ENCODE measurements around the gene ZRANB3. TPM values are rescaled to one million over a fixed set of nuclear protein-coding genes. Genes with fewer than 3 reads are reported as not detected.

Gene ZRANB3
- total and polyA plus RNA-seq, 4 donors, result 2.5 to 7.2 (median 4.1) TPM

DNA sequence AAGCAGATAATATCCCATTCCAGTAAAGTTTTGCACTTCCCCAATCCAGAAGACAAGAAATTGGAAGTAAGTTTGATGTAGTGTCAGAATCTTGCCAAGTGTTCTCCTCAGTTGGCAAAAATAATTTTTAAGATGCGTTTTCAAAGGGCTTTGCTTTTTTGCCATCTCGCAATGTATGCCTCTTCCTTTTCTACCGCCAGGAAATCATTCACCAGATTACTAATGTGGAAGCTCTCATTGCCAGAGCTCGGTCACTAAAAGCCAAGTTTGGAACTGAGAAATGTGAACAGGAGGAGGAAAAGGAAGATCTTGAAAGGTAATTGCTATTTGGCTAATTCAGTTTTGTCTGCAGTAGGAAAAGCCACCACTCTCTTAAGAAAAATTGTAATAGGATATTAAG is 368.2 kb downstream of the ZRANB3 start:
- H3K9me3 ChIP-seq (ENCODE audit: control insufficient read depth in 4 of 4, low read length in 3 of 4), result no peaks in the 10 kb centered on the region
- H3K4me1 ChIP-seq (ENCODE audit: control insufficient read depth in 4 of 4, insufficient read depth in 4 of 4, low read length in 3 of 4), result no peaks in the 10 kb centered on the region
- no peak overlapping the region for H3K4me3 ChIP-seq (ENCODE audit: low read depth in 1 of 3, low read length in 3 of 3)
- H3K9ac ChIP-seq (ENCODE audit: low read depth in 1 of 2, low read length in 2 of 2), result no peak overlapping the region
- DNase-seq (ENCODE audit: low spot score), result no peak
- no peaks in the 10 kb centered on the region for H3K27me3 ChIP-seq (ENCODE audit: control insufficient read depth in 4 of 4, insufficient read depth in 4 of 4, low read length in 3 of 4)
- WGBS, result 88% methylated on average over 4 of the region's 4 CpGs
- H3K27ac ChIP-seq (ENCODE audit: low read depth in 1 of 2, low read length in 2 of 2), result no peak overlapping the region
- H3K36me3 ChIP-seq (ENCODE audit: control insufficient read depth in 4 of 4, insufficient read depth in 3 of 4, low read depth in 1 of 4, low read length in 3 of 4), result peaks cover 0 to 40% (median 30%) of the 10 kb centered on the region in 4 donors
- TF ChIP-seq NR2F2 (IDR thresholded peaks at IDR 0.05) (no peak), GABPA (IDR thresholded peaks at IDR 0.05 in 1 of 2, conservative IDR thresholded peaks at IDR 0.05 in 1 of 2) (no peak)

- 96% methylated on average over 5 of the region's 5 CpGs for WGBS
- Histone ChIP-seq H3K9ac (ENCODE audit: low read depth in 1 of 2, low read length in 2 of 2) (no peak overlapping the region), H3K9me3 (ENCODE audit: control insufficient read depth in 4 of 4, low read length in 3 of 4) (no peaks in the 10 kb centered on the region), H3K27ac (ENCODE audit: low read depth in 1 of 2, low read length in 2 of 2) (no peak overlapping the region), H3K4me1 (ENCODE audit: control insufficient read depth in 4 of 4, insufficient read depth in 4 of 4, low read length in 3 of 4) (no peaks in the 10 kb centered on the region), H3K27me3 (ENCODE audit: control insufficient read depth in 4 of 4, insufficient read depth in 4 of 4, low read length in 3 of 4) (no peaks in the 10 kb centered on the region), H3K4me3 (ENCODE audit: low read depth in 1 of 3, low read length in 3 of 3) (no peak overlapping the region), H3K36me3 (ENCODE audit: control insufficient read depth in 4 of 4, insufficient read depth in 3 of 4, low read depth in 1 of 4, low read length in 3 of 4) (peaks cover 0 to 38% (median 29%) of the 10 kb centered on the region in 4 donors)
- DNase-seq (ENCODE audit: low spot score), result no peak
- TF ChIP-seq RAD21 (IDR thresholded peaks at IDR 0.05) (no peak), RXRA (IDR thresholded peaks at IDR 0.05) (no peak), HNF4G (IDR thresholded peaks at IDR 0.05) (no peak), EGR1 (IDR thresholded peaks at IDR 0.05; ENCODE audit: low read depth in 2 of 2) (no peak), SP1 (IDR thresholded peaks at IDR 0.05) (no peak)
- TF ChIP-seq, protein P1, sequence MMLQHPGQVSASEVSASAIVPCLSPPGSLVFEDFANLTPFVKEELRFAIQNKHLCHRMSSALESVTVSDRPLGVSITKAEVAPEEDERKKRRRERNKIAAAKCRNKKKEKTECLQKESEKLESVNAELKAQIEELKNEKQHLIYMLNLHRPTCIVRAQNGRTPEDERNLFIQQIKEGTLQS (IDR thresholded peaks at IDR 0.05), result no peak
- TF ChIP-seq, protein P2, sequence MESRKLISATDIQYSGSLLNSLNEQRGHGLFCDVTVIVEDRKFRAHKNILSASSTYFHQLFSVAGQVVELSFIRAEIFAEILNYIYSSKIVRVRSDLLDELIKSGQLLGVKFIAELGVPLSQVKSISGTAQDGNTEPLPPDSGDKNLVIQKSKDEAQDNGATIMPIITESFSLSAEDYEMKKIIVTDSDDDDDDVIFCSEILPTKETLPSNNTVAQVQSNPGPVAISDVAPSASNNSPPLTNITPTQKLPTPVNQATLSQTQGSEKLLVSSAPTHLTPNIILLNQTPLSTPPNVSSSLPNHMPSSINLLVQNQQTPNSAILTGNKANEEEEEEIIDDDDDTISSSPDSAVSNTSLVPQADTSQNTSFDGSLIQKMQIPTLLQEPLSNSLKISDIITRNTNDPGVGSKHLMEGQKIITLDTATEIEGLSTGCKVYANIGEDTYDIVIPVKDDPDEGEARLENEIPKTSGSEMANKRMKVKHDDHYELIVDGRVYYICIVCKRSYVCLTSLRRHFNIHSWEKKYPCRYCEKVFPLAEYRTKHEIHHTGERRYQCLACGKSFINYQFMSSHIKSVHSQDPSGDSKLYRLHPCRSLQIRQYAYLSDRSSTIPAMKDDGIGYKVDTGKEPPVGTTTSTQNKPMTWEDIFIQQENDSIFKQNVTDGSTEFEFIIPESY (IDR thresholded peaks at IDR 0.05), result no peak
These were observed 368.6 kb downstream of the ZRANB3 start for GRCh38 chr2:135162377-135162776.

GRCh38 chr2:135159191-135159590 is 371.8 kb downstream of the ZRANB3 start:
- no peak overlapping the region for H3K9ac ChIP-seq (ENCODE audit: low read depth in 1 of 2, low read length in 2 of 2)
- H3K4me3 ChIP-seq (ENCODE audit: low read depth in 1 of 3, low read length in 3 of 3), result no peak overlapping the region
- no peaks in the 10 kb centered on the region for H3K9me3 ChIP-seq (ENCODE audit: control insufficient read depth in 4 of 4, low read length in 3 of 4)
- no peaks in the 10 kb centered on the region for H3K27me3 ChIP-seq (ENCODE audit: control insufficient read depth in 4 of 4, insufficient read depth in 4 of 4, low read length in 3 of 4)
- DNase-seq (ENCODE audit: low spot score), result no peak
- TF ChIP-seq, protein P3, sequence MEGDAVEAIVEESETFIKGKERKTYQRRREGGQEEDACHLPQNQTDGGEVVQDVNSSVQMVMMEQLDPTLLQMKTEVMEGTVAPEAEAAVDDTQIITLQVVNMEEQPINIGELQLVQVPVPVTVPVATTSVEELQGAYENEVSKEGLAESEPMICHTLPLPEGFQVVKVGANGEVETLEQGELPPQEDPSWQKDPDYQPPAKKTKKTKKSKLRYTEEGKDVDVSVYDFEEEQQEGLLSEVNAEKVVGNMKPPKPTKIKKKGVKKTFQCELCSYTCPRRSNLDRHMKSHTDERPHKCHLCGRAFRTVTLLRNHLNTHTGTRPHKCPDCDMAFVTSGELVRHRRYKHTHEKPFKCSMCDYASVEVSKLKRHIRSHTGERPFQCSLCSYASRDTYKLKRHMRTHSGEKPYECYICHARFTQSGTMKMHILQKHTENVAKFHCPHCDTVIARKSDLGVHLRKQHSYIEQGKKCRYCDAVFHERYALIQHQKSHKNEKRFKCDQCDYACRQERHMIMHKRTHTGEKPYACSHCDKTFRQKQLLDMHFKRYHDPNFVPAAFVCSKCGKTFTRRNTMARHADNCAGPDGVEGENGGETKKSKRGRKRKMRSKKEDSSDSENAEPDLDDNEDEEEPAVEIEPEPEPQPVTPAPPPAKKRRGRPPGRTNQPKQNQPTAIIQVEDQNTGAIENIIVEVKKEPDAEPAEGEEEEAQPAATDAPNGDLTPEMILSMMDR (IDR thresholded peaks at IDR 0.05; ENCODE audit: low read depth, low read length, missing input control), result no peak
- no peak for TF ChIP-seq FOXA2 (IDR thresholded peaks at IDR 0.05)
- no peak for TF ChIP-seq TAF1 (conservative IDR thresholded peaks at IDR 0.05)
- TF ChIP-seq GABPA (IDR thresholded peaks at IDR 0.05 in 1 of 2, conservative IDR thresholded peaks at IDR 0.05 in 1 of 2), result no peak
- no peak for TF ChIP-seq HNF4G (IDR thresholded peaks at IDR 0.05)
- TF ChIP-seq, protein P1 (IDR thresholded peaks at IDR 0.05), result no peak
- H3K27ac ChIP-seq (ENCODE audit: low read depth in 1 of 2, low read length in 2 of 2), result no peak overlapping the region
- no peaks in the 10 kb centered on the region for H3K4me1 ChIP-seq (ENCODE audit: control insufficient read depth in 4 of 4, insufficient read depth in 4 of 4, low read length in 3 of 4)
- H3K36me3 ChIP-seq (ENCODE audit: control insufficient read depth in 4 of 4, insufficient read depth in 3 of 4, low read depth in 1 of 4, low read length in 3 of 4), result peaks cover 0 to 42% (median 25%) of the 10 kb centered on the region in 4 donors
- WGBS, result 99% methylated on average over 2 of the region's 2 CpGs

All from liver (tissue), 9 donors.